GM12878 (cell line): Measurements from ENCODE around the gene AGK. TPM values are rescaled to one million over a fixed set of nuclear protein-coding genes. Genes with fewer than 3 reads are reported as not detected.

Experiments
- ATAC-seq: fragments of 200-7000 bp; cut with Tn5 transposase; 3 replicates; pipeline ENCODE4 v1.9.1; 2020; ENCODE audit warnings: mild to moderate bottlenecking, moderate library complexity
- BruUV-seq: library from RNA; stranded (reverse); fragments of 400-500 nt; replicated peaks from 2 replicates; lab custom pipeline; 2021; lab: Mats Ljungman, UMichigan
- CTCF ChIA-PET: fragments of 300-600 bp; sonication (Branson Sonifier 250); formaldehyde crosslinking; extraction: SDS; loops from one replicate; lab custom pipeline; 2021; ENCODE audit warnings: inconsistent platforms; lab: Yijun Ruan, JAX
- POLR2A ChIA-PET: fragments of 350-600 bp; formaldehyde crosslinking; extraction: SDS; loops from one replicate; lab custom pipeline; 2021; ENCODE audit warnings: inconsistent platforms; lab: Charles Lee
- RAD21 ChIA-PET: fragments of 300-600 bp; sonication (Branson Sonifier 250); formaldehyde crosslinking; loops from one replicate; lab custom pipeline; 2023; ENCODE audit warnings: antibody characterized with exemption; ENCODE audit not compliant: unreplicated experiment; lab: Charles Lee
- SMC1A ChIA-PET: fragments of 300-600 bp; sonication (Branson Sonifier 250); formaldehyde crosslinking; loops from one replicate; lab custom pipeline; 2023; ENCODE audit not compliant: unreplicated experiment, uncharacterized antibody; lab: Charles Lee
- DNase-seq: peaks from one replicate; pipeline ENCODE4 v3.0.0-alpha.2; 2011; ENCODE audit warnings: low read depth, low spot score
- FAIRE-seq: peaks from 3 replicates; lab custom pipeline; 2011; peaks lifted over from hg19 to GRCh38; lab: Jason Lieb, UNC
- H2AFZ ChIP-seq: 2 replicates; pipeline ENCODE4 v1.6.0; 2011; ENCODE audit warnings: low read depth, low read length, control low read depth; ENCODE audit not compliant: control insufficient read depth
- H3K27ac ChIP-seq: 2 replicates; pipeline ENCODE4 v1.5.1; 2011; ENCODE audit warnings: control low read depth; ENCODE audit not compliant: control insufficient read depth, insufficient read depth
- H3K27me3 ChIP-seq, 2 experiments: replicated peaks in 1 of 2; 2 replicates each; pipeline versions ENCODE4 v1.6.0 to v1.6.1; 2011; ENCODE audit warnings: low read length in 1 of 2; ENCODE audit not compliant: control insufficient read depth in 2 of 2, insufficient read depth in 2 of 2
- H3K36me3 ChIP-seq, 2 experiments: 2 replicates each; pipeline ENCODE4 v1.5.1; 2011; ENCODE audit warnings: low read length in 1 of 2; ENCODE audit not compliant: control insufficient read depth in 2 of 2, insufficient read depth in 2 of 2
- H3K4me1 ChIP-seq: 2 replicates; pipeline ENCODE4 v1.6.1; 2011; ENCODE audit warnings: mild to moderate bottlenecking, low read length, moderate library complexity, mixed read lengths; ENCODE audit not compliant: control insufficient read depth, insufficient read depth
- H3K4me2 ChIP-seq: 2 replicates; pipeline ENCODE4 v1.6.0; 2011; ENCODE audit warnings: control low read depth; ENCODE audit not compliant: control insufficient read depth, insufficient read depth
- H3K4me3 ChIP-seq: fragments of 200-600 bp; sonication (generic); 2 replicates; pipeline ENCODE4 v1.5.1; 2016
- H3K79me2 ChIP-seq: 2 replicates; pipeline ENCODE4 v1.6.0; 2011; ENCODE audit warnings: low read length; ENCODE audit not compliant: control insufficient read depth, insufficient read depth
- H3K9ac ChIP-seq: 2 replicates; pipeline ENCODE4 v1.8.0; 2011; ENCODE audit warnings: low read length, control low read depth, mixed read lengths; ENCODE audit not compliant: control insufficient read depth, insufficient read depth
- H3K9me3 ChIP-seq: replicated peaks from 3 replicates; pipeline ENCODE4 v1.5.1; 2011; ENCODE audit warnings: mild to moderate bottlenecking, low read length; ENCODE audit not compliant: control insufficient read depth, insufficient read depth
- H4K20me1 ChIP-seq: 2 replicates; pipeline ENCODE4 v1.6.0; 2011; ENCODE audit not compliant: control insufficient read depth, insufficient read depth
- BCL11A ChIP-seq: IDR thresholded peaks from 2 replicates; pipeline ENCODE4 v1.6.1; 2011; ENCODE audit warnings: low read depth, low read length
- HCFC1 ChIP-seq: fragments of 150-350 bp; IDR thresholded peaks from 2 replicates; pipeline ENCODE4 v1.6.1; 2014; ENCODE audit warnings: low read length
- HDGF ChIP-seq: fragments of 450-650 bp; IDR thresholded peaks from 2 replicates; pipeline ENCODE4 v1.6.1; 2016; ENCODE audit warnings: antibody characterized with exemption
- KDM1A ChIP-seq: fragments of 200-600 bp; sonication (generic); IDR thresholded peaks from 2 replicates; pipeline ENCODE4 v1.6.1; 2016; ENCODE audit warnings: borderline replicate concordance
- POLR2AphosphoS2 ChIP-seq: IDR thresholded peaks from 2 replicates; pipeline ENCODE4 v1.6.1; 2011; ENCODE audit warnings: low read depth, mild to moderate bottlenecking, low read length, improper control_type of control experiment, moderate library complexity
- ZBED1 ChIP-seq: IDR thresholded peaks from 2 replicates; pipeline ENCODE4 v1.6.1; 2016; ENCODE audit warnings: borderline replicate concordance
- WGBS: methylation state at CpG from one replicate; pipeline ENCODE4 v1.1.6; 2016; ENCODE audit warnings: low lambda C conversion rate; ENCODE audit not compliant: insufficient replicate concordance, insufficient coverage; ENCODE audit errors: missing lambda C conversion rate; 5-methylcytosine and 5-hydroxymethylcytosine counted together
- in situ Hi-C: fragments of 300-500 bp; cut with MboI; formaldehyde crosslinking; loops from 9 replicates; pipeline ENCODE4 v1.14.3; 2018; ENCODE audit warnings: mixed read lengths
- intact Hi-C: fragments of 100-400 bp; cut with micrococcal nuclease; formaldehyde crosslinking; loops from one replicate; pipeline ENCODE4 v1.14.2; 2022; ENCODE audit not compliant: unreplicated experiment
- polyA plus RNA-seq, 11 experiments: library from polyadenylated mRNA; depleted of rRNA in 4 of 11; unstranded in 6 of 11; stranded (reverse) in 5 of 11; fragments of >200 nt; fragmentation: Nextera tagmentation in 4 of 11; fragmentation: Illumina TruSeq in 1 of 11; extraction: Ambion mirVana in 4 of 11; extraction: Trizol in 1 of 11; gene quantifications; 1 replicate in 1 of 11; 2 replicates in 10 of 11; pipeline versions ENCODE4 v1.2.1 to v1.2.3, GENCODE V29; 2011 to 2016; ENCODE audit warnings: inconsistent platforms in 2 of 11, missing spikeins in 2 of 11, low read depth in 1 of 11
- total RNA-seq, 4 experiments: library from RNA; depleted of rRNA in 3 of 4; stranded (reverse); fragments of >200 nt in 3 of 4; fragmentation: Illumina TruSeq in 1 of 4; extraction: Trizol in 1 of 4; gene quantifications; 2 replicates each; pipeline versions ENCODE4 v1.2.1 to v1.2.3, GENCODE V29; 2013 to 2021
- TF ChIP-seq, protein P1 (sequence below): fragments of 150-350 bp; IDR thresholded peaks from 2 replicates; pipeline ENCODE4 v1.6.1; 2014; ENCODE audit warnings: mild to moderate bottlenecking, low read depth, low read length
- TF ChIP-seq, protein P2 (sequence below): IDR thresholded peaks from 2 replicates; pipeline ENCODE4 v1.6.1; 2012; ENCODE audit warnings: low read depth, low read length, improper control_type of control experiment
- TF ChIP-seq, protein P3 (sequence below): fragments of 450-650 bp; IDR thresholded peaks from 2 replicates; pipeline ENCODE4 v1.6.1; 2016; ENCODE audit warnings: mild to moderate bottlenecking, moderate library complexity, borderline replicate concordance
- TF ChIP-seq, protein P4 (sequence below): IDR thresholded peaks from 2 replicates; pipeline ENCODE4 v1.6.1; 2012; ENCODE audit warnings: low read depth, low read length, improper control_type of control experiment

AGK gene
- total and polyA plus RNA-seq, 10 of the 15 experiments (the other 5 are each of a cell fraction or from before 2014, with no cell fraction given): 32.5 to 85.6 (median 47.8) TPM

DNA sequence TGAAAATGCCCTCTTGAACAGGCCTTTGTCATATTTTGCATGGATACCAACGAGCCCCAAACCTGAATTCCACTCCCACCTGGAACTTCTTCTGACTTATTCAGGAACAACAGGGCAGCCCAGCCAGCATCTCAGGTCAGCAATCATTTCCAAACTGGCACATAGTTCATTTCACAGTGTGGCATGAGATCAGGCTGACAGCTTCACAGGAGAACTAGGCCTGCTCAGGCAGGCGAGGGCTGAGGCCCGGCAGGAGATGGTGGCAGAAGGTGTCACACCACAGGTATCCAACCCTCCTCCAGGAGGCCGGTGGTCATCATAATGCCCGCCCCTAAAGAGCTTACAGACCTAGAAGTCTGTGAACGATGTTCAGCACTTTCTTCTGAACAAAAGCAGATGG lies 108.3 kb downstream of the AGK start:
- no peaks in the 10 kb centered on the region for H3K27me3 ChIP-seq
- H3K4me3 ChIP-seq: no peak overlapping the region
- RAD21 ChIA-PET: no interaction called here
- WGBS: 77% methylated on average over 6 of the region's 6 CpGs
- H3K79me2 ChIP-seq: no peaks in the 10 kb centered on the region
- no peaks in the 10 kb centered on the region for H3K9me3 ChIP-seq
- ATAC-seq (no peak), DNase-seq (no peak), FAIRE-seq (no peak)
- no TSS peak for BruUV-seq
- H3K27ac ChIP-seq: no peak overlapping the region
- POLR2A ChIA-PET: interaction anchor here (0.7 kb wide), 1 partner anchor 8 kb away, joined by 3 read pairs; no protein-coding TSS in a partner anchor
- no peak overlapping the region for H3K9ac ChIP-seq
- CTCF ChIA-PET: interaction anchor here (1.5 to 3.0 kb wide), 2 partner anchors 10 to 78 kb away, joined by 6 to 14 read pairs; partner anchors contain the start of gene SSBP1
- no peaks in the 10 kb centered on the region for H4K20me1 ChIP-seq
- TF ChIP-seq KDM1A (no peak), HCFC1 (no peak), POLR2AphosphoS2 (no peak), ZBED1 (no peak), HDGF (no peak), BCL11A (no peak)
- TF ChIP-seq, protein P1, sequence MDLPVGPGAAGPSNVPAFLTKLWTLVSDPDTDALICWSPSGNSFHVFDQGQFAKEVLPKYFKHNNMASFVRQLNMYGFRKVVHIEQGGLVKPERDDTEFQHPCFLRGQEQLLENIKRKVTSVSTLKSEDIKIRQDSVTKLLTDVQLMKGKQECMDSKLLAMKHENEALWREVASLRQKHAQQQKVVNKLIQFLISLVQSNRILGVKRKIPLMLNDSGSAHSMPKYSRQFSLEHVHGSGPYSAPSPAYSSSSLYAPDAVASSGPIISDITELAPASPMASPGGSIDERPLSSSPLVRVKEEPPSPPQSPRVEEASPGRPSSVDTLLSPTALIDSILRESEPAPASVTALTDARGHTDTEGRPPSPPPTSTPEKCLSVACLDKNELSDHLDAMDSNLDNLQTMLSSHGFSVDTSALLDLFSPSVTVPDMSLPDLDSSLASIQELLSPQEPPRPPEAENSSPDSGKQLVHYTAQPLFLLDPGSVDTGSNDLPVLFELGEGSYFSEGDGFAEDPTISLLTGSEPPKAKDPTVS: no peak
- TF ChIP-seq, protein P2, sequence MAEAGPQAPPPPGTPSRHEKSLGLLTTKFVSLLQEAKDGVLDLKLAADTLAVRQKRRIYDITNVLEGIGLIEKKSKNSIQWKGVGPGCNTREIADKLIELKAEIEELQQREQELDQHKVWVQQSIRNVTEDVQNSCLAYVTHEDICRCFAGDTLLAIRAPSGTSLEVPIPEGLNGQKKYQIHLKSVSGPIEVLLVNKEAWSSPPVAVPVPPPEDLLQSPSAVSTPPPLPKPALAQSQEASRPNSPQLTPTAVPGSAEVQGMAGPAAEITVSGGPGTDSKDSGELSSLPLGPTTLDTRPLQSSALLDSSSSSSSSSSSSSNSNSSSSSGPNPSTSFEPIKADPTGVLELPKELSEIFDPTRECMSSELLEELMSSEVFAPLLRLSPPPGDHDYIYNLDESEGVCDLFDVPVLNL: no peak
- TF ChIP-seq, protein P3, sequence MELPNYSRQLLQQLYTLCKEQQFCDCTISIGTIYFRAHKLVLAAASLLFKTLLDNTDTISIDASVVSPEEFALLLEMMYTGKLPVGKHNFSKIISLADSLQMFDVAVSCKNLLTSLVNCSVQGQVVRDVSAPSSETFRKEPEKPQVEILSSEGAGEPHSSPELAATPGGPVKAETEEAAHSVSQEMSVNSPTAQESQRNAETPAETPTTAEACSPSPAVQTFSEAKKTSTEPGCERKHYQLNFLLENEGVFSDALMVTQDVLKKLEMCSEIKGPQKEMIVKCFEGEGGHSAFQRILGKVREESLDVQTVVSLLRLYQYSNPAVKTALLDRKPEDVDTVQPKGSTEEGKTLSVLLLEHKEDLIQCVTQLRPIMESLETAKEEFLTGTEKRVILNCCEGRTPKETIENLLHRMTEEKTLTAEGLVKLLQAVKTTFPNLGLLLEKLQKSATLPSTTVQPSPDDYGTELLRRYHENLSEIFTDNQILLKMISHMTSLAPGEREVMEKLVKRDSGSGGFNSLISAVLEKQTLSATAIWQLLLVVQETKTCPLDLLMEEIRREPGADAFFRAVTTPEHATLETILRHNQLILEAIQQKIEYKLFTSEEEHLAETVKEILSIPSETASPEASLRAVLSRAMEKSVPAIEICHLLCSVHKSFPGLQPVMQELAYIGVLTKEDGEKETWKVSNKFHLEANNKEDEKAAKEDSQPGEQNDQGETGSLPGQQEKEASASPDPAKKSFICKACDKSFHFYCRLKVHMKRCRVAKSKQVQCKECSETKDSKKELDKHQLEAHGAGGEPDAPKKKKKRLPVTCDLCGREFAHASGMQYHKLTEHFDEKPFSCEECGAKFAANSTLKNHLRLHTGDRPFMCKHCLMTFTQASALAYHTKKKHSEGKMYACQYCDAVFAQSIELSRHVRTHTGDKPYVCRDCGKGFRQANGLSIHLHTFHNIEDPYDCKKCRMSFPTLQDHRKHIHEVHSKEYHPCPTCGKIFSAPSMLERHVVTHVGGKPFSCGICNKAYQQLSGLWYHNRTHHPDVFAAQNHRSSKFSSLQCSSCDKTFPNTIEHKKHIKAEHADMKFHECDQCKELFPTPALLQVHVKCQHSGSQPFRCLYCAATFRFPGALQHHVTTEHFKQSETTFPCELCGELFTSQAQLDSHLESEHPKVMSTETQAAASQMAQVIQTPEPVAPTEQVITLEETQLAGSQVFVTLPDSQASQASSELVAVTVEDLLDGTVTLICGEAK: no peak
- TF ChIP-seq, protein P4, sequence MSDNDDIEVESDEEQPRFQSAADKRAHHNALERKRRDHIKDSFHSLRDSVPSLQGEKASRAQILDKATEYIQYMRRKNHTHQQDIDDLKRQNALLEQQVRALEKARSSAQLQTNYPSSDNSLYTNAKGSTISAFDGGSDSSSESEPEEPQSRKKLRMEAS: no peak
- intact Hi-C loops (loop anchor here (10.0 kb wide), 1 partner anchor 405 kb away; no protein-coding TSS in a partner anchor), in situ Hi-C loops (loop anchor here (10.0 kb wide), 1 partner anchor 645 kb away; the partner anchor contains the start of gene MRPS33)
- H3K4me1 ChIP-seq: peaks cover 6% of the 10 kb centered on the region
- H2AFZ ChIP-seq: no peak overlapping the region
- no peak overlapping the region for H3K4me2 ChIP-seq
- SMC1A ChIA-PET: interaction anchor here (1.3 kb wide), 1 partner anchor 10 kb away, joined by 3 read pairs; no protein-coding TSS in a partner anchor
- peaks cover 10 to 23% of the 10 kb centered on the region in 2 experiments for H3K36me3 ChIP-seq
